HG03432 (cell line): ENCODE measurements around the gene IFNGR1.

Experiments used
- ATAC-seq: cut with Tn5 transposase; IDR thresholded peaks from one replicate; pipeline ENCODE4 v1.9.1; 2021; ENCODE audit warnings: mild to moderate bottlenecking, moderate library complexity; ENCODE audit not compliant: unreplicated experiment

Gene IFNGR1

GRCh38 chr6:137177611-137178010 is 41.6 kb downstream of the IFNGR1 start:
- no peak for ATAC-seq

DNA sequence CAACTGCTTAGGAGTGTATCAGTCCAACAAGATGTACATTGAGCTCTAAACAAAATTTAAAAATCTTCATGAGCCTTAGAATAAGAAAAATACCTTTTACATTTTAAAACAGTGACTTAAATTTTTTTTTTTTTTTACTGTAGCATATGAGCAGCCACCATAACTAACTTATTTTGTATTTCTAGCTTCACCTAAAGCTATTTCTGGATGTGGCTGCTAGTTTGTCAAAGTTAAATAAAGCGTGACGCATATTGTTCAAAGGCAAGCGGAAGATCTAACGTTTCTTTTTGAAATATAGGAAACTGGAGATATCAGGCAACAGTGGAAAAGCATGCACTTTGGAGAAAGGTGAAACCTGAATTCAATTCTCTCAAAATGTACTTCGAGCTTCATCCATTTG is 42.5 kb downstream of the IFNGR1 start:
- no peak for ATAC-seq

GRCh38 chr6:137175868-137176245 is 43.3 kb downstream of the IFNGR1 start:
- no peak for ATAC-seq

DNA sequence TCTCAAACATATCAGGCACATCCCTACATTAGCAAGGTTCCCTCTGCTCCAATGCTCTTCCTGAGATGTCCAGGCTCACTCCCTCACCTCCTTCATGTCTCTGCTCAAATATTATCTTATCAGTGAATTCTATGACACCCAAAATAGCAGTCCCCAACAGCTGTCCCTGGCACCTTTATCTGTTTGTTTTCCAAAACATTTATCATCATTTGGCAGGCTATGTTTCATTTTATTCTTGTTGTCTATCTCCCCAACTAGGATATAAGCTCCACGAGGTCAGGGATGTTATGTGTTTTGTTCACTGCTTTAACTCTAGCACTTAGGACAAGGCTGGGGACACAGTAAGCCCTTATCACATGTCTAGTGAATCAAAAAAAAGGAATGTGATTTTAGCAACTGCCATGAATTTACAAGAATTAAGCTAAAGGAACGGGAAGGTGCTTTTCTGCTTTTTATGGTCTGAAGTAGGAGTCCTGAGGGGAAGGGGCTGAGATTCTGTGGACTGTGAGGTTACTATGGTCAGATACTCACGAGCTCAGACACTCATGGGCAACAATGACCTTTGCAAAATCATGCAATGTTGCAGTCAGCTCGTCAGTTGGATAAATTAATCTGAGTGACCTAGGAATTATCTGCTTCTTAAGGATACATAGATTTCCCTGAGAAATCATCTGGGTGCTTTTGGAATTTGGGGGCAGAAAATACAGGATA is 43.9 kb downstream of the IFNGR1 start:
- ATAC-seq: no peak

DNA sequence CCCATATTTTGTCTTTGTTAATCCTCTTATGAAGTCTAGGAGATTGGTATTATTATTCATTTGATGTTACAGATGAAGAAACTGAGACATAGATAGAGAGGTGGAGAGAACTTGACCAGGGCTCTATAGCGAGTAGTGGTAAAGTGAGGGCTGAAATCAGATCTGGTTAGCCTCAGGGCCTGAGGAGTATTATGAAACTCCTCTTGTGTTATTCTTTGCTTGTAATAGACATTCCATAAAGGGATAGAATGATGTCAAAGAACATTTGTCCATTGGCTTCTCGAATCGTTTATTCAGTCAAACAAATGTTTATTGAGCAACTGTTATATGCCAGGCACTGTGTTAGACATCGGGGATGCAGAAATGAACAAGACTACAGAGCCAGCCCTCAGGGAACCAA is 45.7 kb downstream of the IFNGR1 start, which contains the start of gene IL22RA2:
TSS of gene IL22RA2 (minus strand) at position 144 of the 400 bp plus-strand sequence. CDS start 11,895 bp downstream, outside the sequence.
- no peak for ATAC-seq

DNA sequence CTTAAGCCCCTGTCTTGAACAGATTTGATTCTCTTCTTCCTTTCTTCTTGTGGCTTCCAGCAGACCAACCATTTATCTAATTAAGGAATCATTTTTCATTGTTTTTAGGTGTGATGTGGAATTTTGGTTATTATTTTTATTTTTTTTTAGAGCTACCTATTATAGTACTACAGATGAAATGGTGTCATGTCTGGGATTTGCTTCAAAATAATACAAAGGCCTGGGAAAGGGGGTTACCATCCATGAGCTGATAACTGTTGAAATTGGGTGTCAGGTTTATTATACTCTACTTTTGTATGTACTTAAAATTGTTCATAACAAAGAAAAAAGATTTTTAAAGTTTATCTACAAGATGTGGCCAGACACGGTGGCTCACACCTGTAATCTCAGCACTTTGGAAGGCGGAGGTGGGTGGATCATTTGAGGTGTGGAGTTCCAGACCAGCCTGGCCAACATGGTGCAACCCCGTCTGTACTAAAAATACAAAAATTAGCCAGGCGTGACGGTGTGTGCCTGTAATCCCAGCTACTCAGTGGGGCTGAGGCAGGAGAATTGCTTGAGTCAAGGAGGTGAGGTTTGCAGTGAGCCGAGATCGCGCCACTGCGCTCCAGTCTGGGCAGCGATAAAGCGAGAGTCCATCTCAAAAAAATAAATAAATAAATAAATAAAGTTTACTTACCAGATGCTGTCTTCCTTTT is 46.3 kb downstream of the IFNGR1 start:
- ATAC-seq: no peak

- peak; percentile 77 for ATAC-seq
Observed at GRCh38 chr6:137171824-137172733, 47.1 kb downstream of the IFNGR1 start.

- ATAC-seq: no peak
Observed at GRCh38 chr6:137171053-137171374, 48.2 kb downstream of the IFNGR1 start.

DNA sequence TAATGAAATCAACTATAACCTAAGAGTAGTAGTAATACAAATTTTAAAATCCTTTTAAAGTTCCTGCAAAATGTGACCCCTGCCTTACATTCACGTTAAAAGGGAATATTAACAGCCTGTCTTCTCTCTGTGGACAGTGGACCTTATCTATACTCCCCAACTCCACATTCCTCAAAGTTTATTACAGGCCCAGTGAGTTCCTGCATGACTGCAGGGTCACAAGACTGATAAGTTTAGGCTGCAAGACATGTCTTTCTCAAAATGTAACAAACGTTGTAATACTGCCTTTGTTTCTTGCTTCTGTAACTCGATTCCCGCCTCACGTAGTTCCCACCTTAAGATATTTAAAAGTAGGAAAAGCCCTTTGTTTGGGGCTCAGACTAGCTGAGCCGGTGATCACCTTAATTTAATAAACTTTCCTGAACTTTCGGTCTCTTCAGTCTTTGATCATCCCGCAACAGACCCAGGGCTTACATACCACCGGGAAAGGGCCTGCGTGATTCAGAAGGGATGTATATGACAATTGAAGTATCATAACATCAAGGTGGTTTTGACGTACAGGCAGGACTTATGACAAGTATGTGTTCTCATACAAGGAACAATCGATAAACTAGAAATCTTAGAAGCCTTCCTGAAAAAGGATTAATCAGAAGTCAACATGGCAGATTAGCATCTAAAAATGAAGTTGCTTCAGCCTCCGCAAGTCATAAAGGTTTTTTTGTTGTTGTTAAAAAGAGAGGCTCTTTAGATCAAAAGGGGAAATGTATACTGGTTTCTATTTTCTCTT is 48.7 kb downstream of the IFNGR1 start:
- ATAC-seq: no peak

- ATAC-seq: no peak
Observed at GRCh38 chr6:137167702-137168377, 51.3 kb downstream of the IFNGR1 start.

DNA sequence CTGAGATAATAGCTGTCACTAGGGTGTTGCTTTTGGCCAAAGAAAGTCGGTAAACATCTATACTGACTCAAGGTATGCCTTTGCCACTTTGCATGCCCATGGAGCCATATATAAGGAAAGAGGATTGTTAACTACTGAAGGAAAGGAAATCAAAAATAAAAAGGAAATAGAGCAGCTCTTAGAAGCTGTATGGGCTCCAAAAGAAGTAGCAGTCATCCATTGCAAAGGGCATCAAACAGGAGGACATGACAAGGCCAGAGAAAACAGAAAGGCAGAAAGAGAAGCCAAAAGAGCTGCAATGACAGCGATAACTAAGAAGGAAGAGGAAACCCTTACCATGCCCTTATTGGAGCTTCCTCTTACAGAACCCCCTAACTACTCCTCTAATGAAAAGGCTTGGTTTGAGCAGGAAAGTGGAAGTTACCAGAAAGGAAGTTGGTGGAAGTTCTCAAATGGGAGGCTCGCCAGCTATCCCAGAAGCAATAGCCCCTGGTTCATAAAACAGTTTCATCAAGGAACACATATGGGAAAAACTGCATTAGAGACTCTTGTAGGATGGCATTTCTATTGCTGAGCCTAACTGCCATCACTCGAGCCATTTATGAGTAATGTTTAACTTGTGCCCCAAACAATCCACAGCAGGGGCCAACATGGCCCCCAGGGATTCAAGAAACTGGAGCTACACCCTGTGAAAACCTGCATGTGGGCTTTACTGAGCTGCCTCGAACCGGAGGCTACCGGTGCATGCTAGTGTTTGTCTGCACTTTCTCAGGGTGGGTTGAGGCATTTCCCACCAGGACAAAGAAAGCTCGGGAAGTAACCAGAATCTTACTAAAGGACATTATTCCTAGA is 52.7 kb downstream of the IFNGR1 start:
- no peak for ATAC-seq

GRCh38 chr6:137165375-137166246 is 53.6 kb downstream of the IFNGR1 start:
- ATAC-seq: peak; percentile 76

GRCh38 chr6:137163732-137164318 is 55.4 kb downstream of the IFNGR1 start:
- ATAC-seq: no peak

DNA sequence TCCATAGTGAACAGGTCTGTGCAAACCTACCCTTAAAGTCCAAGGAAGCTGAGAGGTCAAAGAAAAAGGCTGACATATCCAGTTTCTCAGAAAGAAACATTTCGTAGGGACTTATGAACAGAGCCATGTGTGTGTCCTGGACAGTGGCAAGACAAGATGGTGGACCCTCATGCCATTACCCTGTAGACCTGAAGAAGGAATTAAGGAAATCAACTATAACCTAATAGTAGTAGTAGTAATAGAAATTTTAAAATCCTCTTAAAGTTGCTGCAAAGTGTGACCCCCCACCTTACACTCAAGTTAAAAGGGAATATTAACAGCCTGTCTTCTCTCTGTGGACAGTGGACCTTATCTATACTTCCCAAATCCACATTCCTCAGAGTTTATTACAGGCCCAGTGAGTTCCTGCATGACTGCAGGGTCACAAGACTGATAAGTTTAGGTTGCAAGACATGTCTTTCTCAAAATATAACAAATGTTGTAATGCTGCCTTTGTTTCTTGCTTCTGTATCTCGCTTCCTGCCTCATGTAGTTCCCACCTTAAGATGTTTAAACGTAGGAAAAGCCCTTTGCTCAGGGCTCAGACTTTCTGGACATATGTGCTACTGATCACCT is 56.4 kb downstream of the IFNGR1 start:
- ATAC-seq: no peak

GRCh38 chr6:137161949-137162348 is 57.2 kb downstream of the IFNGR1 start:
- ATAC-seq: no peak

GRCh38 chr6:137160763-137161162 is 58.4 kb downstream of the IFNGR1 start:
- ATAC-seq: no peak

- no peak for ATAC-seq
Observed at GRCh38 chr6:137159912-137160311, 59.3 kb downstream of the IFNGR1 start.

DNA sequence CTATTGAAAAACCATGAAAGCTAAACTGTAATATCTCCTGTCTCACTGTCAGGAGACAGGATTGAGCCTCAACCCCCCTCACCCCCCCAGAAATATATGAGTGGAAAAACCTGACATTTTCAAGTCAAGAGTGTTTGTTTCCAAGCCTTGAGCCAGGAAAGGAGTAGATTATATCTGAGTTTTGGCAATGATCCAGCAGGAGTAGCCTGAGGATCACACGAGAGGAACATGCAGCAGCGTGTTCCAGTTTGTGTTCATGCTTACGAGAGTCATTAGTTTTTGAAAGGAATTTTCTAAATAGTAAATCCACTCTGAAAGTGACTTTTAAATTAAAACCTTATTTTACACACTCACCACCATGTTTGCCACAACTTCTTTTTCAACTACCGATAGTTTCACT is 61.6 kb downstream of the IFNGR1 start:
- no peak for ATAC-seq
